RKO (cell line): Measurements from ENCODE around the gene TRUB2.
"Not testable (repeated sequence)": the region's sequence is repeated elsewhere in the genome, so short reads cannot be mapped to it uniquely, and the experiment has no call there.

Experiments
- DNase-seq: peaks from one replicate; pipeline ENCODE4 v3.0.0-alpha.2; 2016; ENCODE audit warnings: low spot score

TRUB2 gene

GRCh38 chr9:128298535-128299482 is 23.4 kb downstream of the TRUB2 start:
- DNase-seq: no peak

GRCh38 chr9:128297221-128297773 is 24.9 kb downstream of the TRUB2 start:
- DNase-seq: no peak

- no peak for DNase-seq
These were observed 25.7 kb downstream of the TRUB2 start for GRCh38 chr9:128296340-128297220.

- DNase-seq: no peak
These were observed 28.1 kb downstream of the TRUB2 start for GRCh38 chr9:128294142-128294541.

- no peak for DNase-seq
These were observed 29.2 kb downstream of the TRUB2 start for GRCh38 chr9:128293091-128293490.

GRCh38 chr9:128292009-128292408 is 30.2 kb downstream of the TRUB2 start:
- DNase-seq: no peak

- DNase-seq: no peak
These were observed 33.8 kb downstream of the TRUB2 start for GRCh38 chr9:128288273-128289004.

- DNase-seq: no peak
These were observed 35.8 kb downstream of the TRUB2 start for GRCh38 chr9:128286440-128286839.

- DNase-seq: no peak
These were observed 37.0 kb downstream of the TRUB2 start for GRCh38 chr9:128285033-128285784.

GRCh38 chr9:128282500-128282899 is 39.7 kb downstream of the TRUB2 start:
- DNase-seq: peak; percentile 61

GRCh38 chr9:128280084-128280622 is 42.1 kb downstream of the TRUB2 start:
- DNase-seq: no peak

- not testable (repeated sequence) for DNase-seq
These were observed 42.9 kb downstream of the TRUB2 start for GRCh38 chr9:128279088-128280073.

- DNase-seq: peak; percentile 76
These were observed 45.5 kb downstream of the TRUB2 start for GRCh38 chr9:128276574-128277270.

GRCh38 chr9:128276008-128276573 is 46.2 kb downstream of the TRUB2 start, which contains the start of gene SWI5:
Gene SWI5 (plus strand): TSS chr9:128276276.
- peak; percentile 100 for DNase-seq

GRCh38 chr9:128275198-128276007 is 46.8 kb downstream of the TRUB2 start, which contains the start of gene GOLGA2:
Gene GOLGA2 (minus strand): TSS chr9:128276007. CDS start chr9:128275976, 31 bp downstream.
- DNase-seq: peak; percentile 61

- DNase-seq: no peak
These were observed 48.0 kb downstream of the TRUB2 start for GRCh38 chr9:128274245-128274644.

- DNase-seq: no peak
These were observed 50.7 kb downstream of the TRUB2 start for GRCh38 chr9:128271512-128271911.
